Measurements from ENCODE around the gene PDE2A. TPM values are rescaled to one million over a fixed set of nuclear protein-coding genes. Genes with fewer than 3 reads are reported as not detected.

The PDE2A gene
- total and polyA plus RNA-seq, 2 of the 4 experiments (the other 2 are of a cell fraction) = 0.02 TPM; not detected in 1

DNA sequence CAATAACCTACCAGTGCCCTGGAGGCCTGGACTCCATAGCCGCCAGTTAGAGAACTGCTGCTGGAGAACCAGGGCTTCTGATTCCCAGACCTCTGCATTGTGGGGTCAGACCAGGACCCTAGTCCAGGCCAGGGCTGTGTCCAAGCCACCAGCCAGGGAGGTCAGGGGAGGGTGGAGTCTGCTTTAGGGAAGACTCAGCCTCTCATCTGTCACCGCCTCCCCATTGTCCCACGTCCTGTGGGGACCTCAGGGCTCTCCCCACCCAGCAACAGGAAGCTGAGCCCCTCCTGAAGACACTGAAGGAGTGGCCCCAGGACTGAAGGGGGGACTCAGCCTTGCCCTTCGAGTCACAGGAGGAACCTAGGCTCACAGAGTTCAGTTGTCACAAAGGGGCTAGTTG, 41.2 kb downstream of the PDE2A start:
- dilution Hi-C loops (cut with HindIII; ENCODE audit: low sequenced_read_pairs, unreplicated experiment) (no loop called here), intact Hi-C loops (cut with micrococcal nuclease) (no loop called here), in situ Hi-C loops (cut with MboI; ENCODE audit: low sequenced_read_pairs) (no loop called here)
- H4K5ac ChIP-seq (ENCODE audit: low read depth, low read length) = no peak overlapping the region
- no peak overlapping the region for H3K9ac ChIP-seq (ENCODE audit: low read depth, low read length)
- H3K4me3 ChIP-seq (ENCODE audit: insufficient read depth, low read depth, low read length) = no peak overlapping the region
- H4K91ac ChIP-seq (ENCODE audit: insufficient read depth, low read depth, low read length) = no peak overlapping the region
- H3K27ac ChIP-seq (ENCODE audit: insufficient read depth, low read length) = no peak overlapping the region
- no peaks in the 10 kb centered on the region for H3K4me1 ChIP-seq (ENCODE audit: control insufficient read depth, insufficient read depth, low read length)
- no peak overlapping the region for H3K56ac ChIP-seq (ENCODE audit: extremely low read depth, insufficient read depth, low read length)
- no peak overlapping the region for H4K8ac ChIP-seq (ENCODE audit: low read depth in 2 of 2, low read length in 2 of 2)
- H3K79me1 ChIP-seq (ENCODE audit: low read depth in 1 of 2, low read length in 2 of 2) = no peaks in the 10 kb centered on the region
- no peak overlapping the region for H3K14ac ChIP-seq (replicated peaks; ENCODE audit: low read depth, low read length)
- no peak overlapping the region for H2AK9ac ChIP-seq (replicated peaks; ENCODE audit: low read depth, low read length, poor library complexity)
- no peak overlapping the region for H3K23ac ChIP-seq (ENCODE audit: low read depth, low read length)
- no peak overlapping the region for H2BK15ac ChIP-seq (ENCODE audit: low read depth, low read length)
- no peak overlapping the region for H2BK20ac ChIP-seq (ENCODE audit: low read depth, low read length)
- ATAC-seq (ENCODE audit: low read depth) = no peak
- peaks cover 3% of the 10 kb centered on the region; the same call in 1 of the 2 replicates for H3K9me3 ChIP-seq (ENCODE audit: control insufficient read depth, insufficient read depth, low read length)
- no peaks in the 10 kb centered on the region for H3K36me3 ChIP-seq (ENCODE audit: control insufficient read depth, insufficient read depth, low read length)
- ChIA-PET CTCF (no interaction called here), POLR2A (ENCODE audit: unreplicated experiment) (no interaction called here)
- BruUV-seq (replicated peaks) = no TSS peak
- no peak overlapping the region for H3K4ac ChIP-seq (ENCODE audit: low read depth, low read length)
- H4K20me1 ChIP-seq (ENCODE audit: insufficient read depth, low read length) = no peaks in the 10 kb centered on the region; the same call in 1 of the 2 replicates
- no peak overlapping the region for H2AK5ac ChIP-seq (ENCODE audit: low read depth, low read length)
- H3K4me2 ChIP-seq (ENCODE audit: low read depth, low read length) = no peak overlapping the region
- H2AFZ ChIP-seq (replicated peaks; ENCODE audit: low read length, poor library complexity) = no peak overlapping the region
- H2BK5ac ChIP-seq (ENCODE audit: low read depth, low read length, poor library complexity, severe bottlenecking) = no peak overlapping the region
- 20% methylated on average over 1 of the region's 4 CpGs; no CpG with 5 or more reads in 1 of the 2 experiments for WGBS, 2 experiments (ENCODE audit: extremely low coverage in 2 of 2, insufficient read length in 1 of 2)
- no peak for DNase-seq
- H2BK120ac ChIP-seq (ENCODE audit: low read depth, low read length) = no peak overlapping the region
- H3K18ac ChIP-seq (ENCODE audit: low read depth, low read length) = no peak overlapping the region
- TF ChIP-seq MAZ (IDR thresholded peaks at IDR 0.05; ENCODE audit: borderline replicate concordance, low read depth, low read length) = no peak
- TF ChIP-seq BHLHE40 (IDR thresholded peaks at IDR 0.05; ENCODE audit: low read depth, low read length) = no peak
- TF ChIP-seq MXI1 (IDR thresholded peaks at IDR 0.05; ENCODE audit: borderline replicate concordance, low read depth, low read length) = no peak
- no peak for TF ChIP-seq MAFK (IDR thresholded peaks at IDR 0.05; ENCODE audit: low read depth, low read length)
- TF ChIP-seq SMC3 (IDR thresholded peaks at IDR 0.05; ENCODE audit: low read depth, low read length) = no peak
- TF ChIP-seq CEBPB (IDR thresholded peaks at IDR 0.05; ENCODE audit: low read depth, low read length) = no peak
- no peak for TF ChIP-seq FOS (IDR thresholded peaks at IDR 0.05; ENCODE audit: low read depth, low read length)
- peaks cover 87% of the 10 kb centered on the region for H3K27me3 ChIP-seq (ENCODE audit: control insufficient read depth, insufficient read depth, low read length)
- no peaks in the 10 kb centered on the region for H3K9me1 ChIP-seq (ENCODE audit: insufficient read depth, low read length)

Measured in IMR-90 (cell line).